Peyer's patch (tissue), 4 donors: ENCODE measurements around the gene LUZP2.

ENCODE experiments used
- CTCF ChIP-seq, 6 experiments: fragments of 450-650 bp in 4 of 6; fragments of 200-600 bp in 2 of 6; sonication (generic) in 1 of 6; IDR thresholded peaks; one replicate each; pipeline ENCODE4 v1.5.1; 2017 to 2019; ENCODE audit warnings: antibody characterized with exemption in 6 of 6, mild to moderate bottlenecking in 3 of 6, moderate library complexity in 1 of 6
- POLR2A ChIP-seq, 2 donors: fragments of 450-650 bp; IDR thresholded peaks; one replicate each; pipeline ENCODE4 v1.5.1; 2017; ENCODE audit warnings: antibody characterized with exemption in 2 of 2, mild to moderate bottlenecking in 2 of 2, moderate library complexity in 2 of 2

- TF ChIP-seq CTCF (IDR thresholded peaks at IDR 0.05) = no peak
- TF ChIP-seq POLR2A (IDR thresholded peaks at IDR 0.05) = no peak
Observed at GRCh38 chr11:24593332-24593731, 96.5 kb downstream of the LUZP2 start.
